C4-2B (cell line): Measurements from ENCODE around the gene TMSB4X.

Experiments
- CTCF ChIP-seq: fragments of 450-650 bp; conservative IDR thresholded peaks from 2 replicates; pipeline ENCODE4 v1.5.1; 2017; ENCODE audit warnings: mild to moderate bottlenecking
- ZFX ChIP-seq: fragments of 450-650 bp; IDR thresholded peaks from 2 replicates; pipeline ENCODE4 v1.6.1; 2017

- TF ChIP-seq CTCF (no peak), ZFX (no peak)
Measured at GRCh38 chrX:13010546-13010945, 35.6 kb downstream of the TMSB4X start.
